Retinal pigment epithelial cell (primary cell): ENCODE measurements around the gene LMO2.

Experiments used
- DNase-seq: peaks from one replicate; pipeline ENCODE4 v3.0.0-alpha.2; 2010; ENCODE audit warnings: low read depth
- H3K4me3 ChIP-seq: 2 replicates; pipeline ENCODE4 v1.5.1; 2011; ENCODE audit warnings: mild to moderate bottlenecking, low read length, control low read depth, moderate library complexity
- CTCF ChIP-seq: conservative IDR thresholded peaks from 2 replicates; pipeline ENCODE4 v1.5.1; 2011; ENCODE audit warnings: low read depth, low read length, control low read depth, inconsistent platforms

LMO2 gene

GRCh38 chr11:33913991-33914390 lies 22.1 kb upstream of the LMO2 start:
- DNase-seq, result no peak
- H3K4me3 ChIP-seq, result no peak overlapping the region
- TF ChIP-seq CTCF, result no peak

GRCh38 chr11:33912405-33913361 lies 20.8 kb upstream of the LMO2 start:
- TF ChIP-seq CTCF, result no peak
- H3K4me3 ChIP-seq, result no peak overlapping the region
- no peak for DNase-seq

- no peak for DNase-seq
- no peak for TF ChIP-seq CTCF
- no peak overlapping the region for H3K4me3 ChIP-seq
Measured at GRCh38 chr11:33910958-33911339, 19.1 kb upstream of the LMO2 start.

GRCh38 chr11:33910296-33910957 lies 18.6 kb upstream of the LMO2 start:
- H3K4me3 ChIP-seq, result no peak overlapping the region
- TF ChIP-seq CTCF, result no peak
- DNase-seq, result no peak

- TF ChIP-seq CTCF, result no peak
- no peak overlapping the region for H3K4me3 ChIP-seq
- no peak for DNase-seq
Measured at GRCh38 chr11:33909552-33909951, 17.7 kb upstream of the LMO2 start.

GRCh38 chr11:33909150-33909549 lies 17.3 kb upstream of the LMO2 start:
- no peak for DNase-seq
- H3K4me3 ChIP-seq, result no peak overlapping the region
- no peak for TF ChIP-seq CTCF
